Pancreas (tissue), 10 donors: ENCODE measurements around the gene SCD5. TPM values are rescaled to one million over a fixed set of nuclear protein-coding genes. Genes with fewer than 3 reads are reported as not detected.

Experiments
- ATAC-seq, 4 donors: fragments of 200-7000 bp; cut with Tn5 transposase; one replicate each; pipeline versions ENCODE4 v1.8.0 to v1.9.1; 2020; ENCODE audit warnings: mild to moderate bottlenecking in 4 of 4, moderate library complexity in 4 of 4
- DNase-seq, 6 donors: peaks; one replicate each; pipeline ENCODE4 v3.0.0-alpha.2; 2020
- FAIRE-seq: peaks from 2 replicates; lab custom pipeline; 2012; peaks lifted over from hg19 to GRCh38; lab: Jason Lieb, UNC
- H3K27ac ChIP-seq, 4 donors: fragments of 200-600 bp; sonication (generic); 1 replicate in 3 of 4; 2 replicates in 1 of 4; pipeline versions ENCODE4 v1.5.0 to v1.8.0; 2020
- H3K27me3 ChIP-seq, 4 donors: fragments of 200-600 bp; one replicate each; pipeline ENCODE4 v1.8.0; 2021
- H3K36me3 ChIP-seq, 3 donors: fragments of 200-600 bp; sonication (generic) in 1 of 3; one replicate each; pipeline versions ENCODE4 v1.5.0 to v1.8.0; 2020 to 2021
- H3K4me1 ChIP-seq, 3 donors: fragments of 200-600 bp; one replicate each; pipeline ENCODE4 v1.8.0; 2021
- H3K4me3 ChIP-seq, 4 donors: fragments of 200-600 bp; sonication (generic) in 2 of 4; one replicate each; pipeline versions ENCODE4 v1.5.0 to v1.8.0; 2020 to 2021
- H3K9me3 ChIP-seq, 4 donors: fragments of 200-600 bp; one replicate each; pipeline ENCODE4 v1.8.0; 2021
- WGBS, 2 donors: extraction: QIAGEN DNeasy Blood & Tissue Kit; methylation state at CpG; one replicate each; pipeline ENCODE4 v1.1.7; 2013; 5-methylcytosine and 5-hydroxymethylcytosine counted together
- intact Hi-C, 3 donors: fragments of 100-400 bp; cut with DNase I; formaldehyde crosslinking; loops; one replicate each; pipeline versions ENCODE4 v1.11.1 to v1.14.2; 2022
- polyA plus RNA-seq, 2 donors: library from polyadenylated mRNA; stranded (reverse); fragments of 200-250 nt; gene quantifications; one replicate each; pipeline ENCODE4 v1.2.3, GENCODE V29; 2013
- total RNA-seq, 6 donors: library from RNA; stranded (reverse); fragmentation: NEBNext Ultra II Directional in 4 of 6; extraction: Animal tissue kit (Norgen Biotek cat#: 25700) in 4 of 6; gene quantifications; one replicate each; pipeline versions ENCODE4 v1.2.1 to v1.2.4, GENCODE V29; 2021 to 2023
- TF ChIP-seq, protein P1 (sequence below), 4 donors: fragments of 200-600 bp; sonication (generic) in 3 of 4; IDR thresholded peaks; one replicate each; pipeline versions ENCODE4 v1.5.0 to v1.8.0; 2021; ENCODE audit warnings: antibody characterized with exemption in 4 of 4
- donor health status: healthy with polysubstance abuse.
- donor health status: DM: no; HTN: no; CAD: no; lungs with moderate emphysema.
- donor health status: DM: no; HTN: no; CAD: no.
- donor health status: control.
- donor health status: control.
- donor health status: Bipolar disorder and iron deficiency.
- donor health status: DM: yes; HTN: yes; CAD: no.
- donor health status: DM: no; HTN: no; CAD: no.
- donor health status: DM: no; HTN: no; CAD: no.
- donor health status: DM: yes; HTN: yes; CAD: no.

Gene SCD5
- total and polyA plus RNA-seq, 8 donors, result 19.1 to 58.3 (median 31.3) TPM

DNA sequence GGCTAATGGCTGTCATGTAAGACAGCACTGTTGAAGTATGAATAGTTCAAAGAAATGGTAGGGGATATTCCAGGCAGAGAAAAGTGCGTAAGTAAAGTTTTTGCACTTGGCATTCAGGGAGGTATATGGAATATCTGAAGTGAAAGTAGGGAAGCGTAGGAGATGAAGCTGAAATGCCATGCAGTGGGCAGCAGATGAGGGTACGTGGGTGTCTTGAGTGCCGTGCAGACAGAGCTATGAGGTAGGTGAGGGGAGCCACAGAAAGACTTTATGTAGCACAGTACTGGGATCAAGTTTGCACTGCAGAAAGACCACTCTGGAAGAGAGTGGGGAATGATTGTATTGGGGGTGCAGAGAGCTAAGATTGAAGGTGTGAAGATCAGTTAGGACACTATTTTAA lies 5.2 kb upstream of the SCD5 start:
- Histone ChIP-seq H3K27me3 (no peaks in the 10 kb centered on the region), H3K9me3 (no peaks in the 10 kb centered on the region), H3K27ac (no peak overlapping the region), H3K36me3 (no peaks in the 10 kb centered on the region), H3K4me1 (peaks cover 0 to 6% (median 0%) of the 10 kb centered on the region in 3 donors), H3K4me3 (no peak overlapping the region)
- WGBS, 2 donors, result 90 to 91% methylated on average over 4 of the region's 4 CpGs
- intact Hi-C loops, result no loop called here
- no peak for FAIRE-seq
- ATAC-seq, result no peak
- TF ChIP-seq, protein P1, sequence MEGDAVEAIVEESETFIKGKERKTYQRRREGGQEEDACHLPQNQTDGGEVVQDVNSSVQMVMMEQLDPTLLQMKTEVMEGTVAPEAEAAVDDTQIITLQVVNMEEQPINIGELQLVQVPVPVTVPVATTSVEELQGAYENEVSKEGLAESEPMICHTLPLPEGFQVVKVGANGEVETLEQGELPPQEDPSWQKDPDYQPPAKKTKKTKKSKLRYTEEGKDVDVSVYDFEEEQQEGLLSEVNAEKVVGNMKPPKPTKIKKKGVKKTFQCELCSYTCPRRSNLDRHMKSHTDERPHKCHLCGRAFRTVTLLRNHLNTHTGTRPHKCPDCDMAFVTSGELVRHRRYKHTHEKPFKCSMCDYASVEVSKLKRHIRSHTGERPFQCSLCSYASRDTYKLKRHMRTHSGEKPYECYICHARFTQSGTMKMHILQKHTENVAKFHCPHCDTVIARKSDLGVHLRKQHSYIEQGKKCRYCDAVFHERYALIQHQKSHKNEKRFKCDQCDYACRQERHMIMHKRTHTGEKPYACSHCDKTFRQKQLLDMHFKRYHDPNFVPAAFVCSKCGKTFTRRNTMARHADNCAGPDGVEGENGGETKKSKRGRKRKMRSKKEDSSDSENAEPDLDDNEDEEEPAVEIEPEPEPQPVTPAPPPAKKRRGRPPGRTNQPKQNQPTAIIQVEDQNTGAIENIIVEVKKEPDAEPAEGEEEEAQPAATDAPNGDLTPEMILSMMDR (IDR thresholded peaks at IDR 0.05), result no peak
- DNase-seq, result no peak

DNA sequence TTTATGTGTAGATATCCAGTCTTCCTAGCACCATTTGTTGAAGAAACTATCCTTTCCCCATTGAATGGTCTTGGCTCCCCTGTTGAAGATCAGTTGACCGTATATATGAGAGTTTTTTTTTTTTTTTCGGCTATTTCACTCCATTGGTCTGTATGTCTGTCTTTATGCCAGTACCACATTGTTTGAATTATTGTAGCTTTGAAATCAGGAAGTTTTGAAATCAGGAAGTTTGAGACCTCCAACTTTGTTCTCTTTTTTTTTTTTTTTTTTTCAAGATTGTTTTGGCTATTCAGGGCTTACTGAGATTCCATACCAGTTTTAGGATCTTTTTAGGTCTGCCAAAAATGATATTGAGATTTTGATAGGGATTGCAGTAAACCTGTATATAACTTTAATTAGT lies 4.3 kb upstream of the SCD5 start:
- FAIRE-seq (no peak), ATAC-seq (no peak), DNase-seq (no peak)
- no peaks in the 10 kb centered on the region for H3K27me3 ChIP-seq
- no peak overlapping the region for H3K27ac ChIP-seq
- no peaks in the 10 kb centered on the region for H3K36me3 ChIP-seq
- intact Hi-C loops, result no loop called here
- 71 to 75% methylated on average over 2 of the region's 2 CpGs for WGBS, 2 donors
- peaks cover 0 to 6% (median 0%) of the 10 kb centered on the region in 3 donors for H3K4me1 ChIP-seq
- TF ChIP-seq, protein P1 (IDR thresholded peaks at IDR 0.05), result no peak
- H3K9me3 ChIP-seq, result no peaks in the 10 kb centered on the region
- H3K4me3 ChIP-seq, result no peak overlapping the region

DNA sequence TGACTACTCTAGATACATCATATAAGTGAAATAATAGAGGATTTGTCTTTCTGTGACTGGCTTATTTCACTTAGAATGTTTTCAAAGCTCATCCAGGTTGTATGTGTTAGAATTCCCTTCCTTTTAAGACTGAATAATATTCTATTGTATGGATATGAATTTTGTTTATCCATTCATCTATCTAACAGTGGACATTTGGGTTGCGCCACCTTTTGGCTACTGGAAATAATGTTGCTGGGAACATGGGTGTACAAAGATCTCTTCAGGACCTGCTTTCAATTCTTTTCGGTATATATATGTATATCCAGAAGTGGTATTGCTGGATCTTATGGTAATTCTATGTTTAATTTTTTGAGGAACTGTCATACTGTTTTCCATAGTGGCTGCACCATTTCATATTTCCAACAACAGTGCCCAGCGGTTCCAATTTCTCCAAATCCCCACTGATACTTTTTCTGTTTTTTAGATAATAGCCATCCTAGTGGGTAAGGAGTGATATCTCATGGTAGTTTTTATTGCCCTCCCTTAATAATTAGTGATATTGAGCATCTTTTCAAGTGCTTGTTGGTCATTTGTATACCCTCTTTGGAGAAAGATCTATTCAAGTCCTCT lies 3.4 kb upstream of the SCD5 start:
- peak; percentile 32 for FAIRE-seq
- TF ChIP-seq, protein P1 (IDR thresholded peaks at IDR 0.05), result no peak
- no peaks in the 10 kb centered on the region for H3K36me3 ChIP-seq
- no peak overlapping the region for H3K27ac ChIP-seq
- H3K4me1 ChIP-seq, result peaks cover 0 to 6% (median 0%) of the 10 kb centered on the region in 3 donors
- WGBS, 2 donors, result 42 to 56% methylated on average over 3 of the region's 3 CpGs
- H3K9me3 ChIP-seq, result no peaks in the 10 kb centered on the region
- intact Hi-C loops, result no loop called here
- H3K4me3 ChIP-seq, result no peak overlapping the region
- no peak for DNase-seq
- ATAC-seq, result no peak
- no peaks in the 10 kb centered on the region for H3K27me3 ChIP-seq

DNA sequence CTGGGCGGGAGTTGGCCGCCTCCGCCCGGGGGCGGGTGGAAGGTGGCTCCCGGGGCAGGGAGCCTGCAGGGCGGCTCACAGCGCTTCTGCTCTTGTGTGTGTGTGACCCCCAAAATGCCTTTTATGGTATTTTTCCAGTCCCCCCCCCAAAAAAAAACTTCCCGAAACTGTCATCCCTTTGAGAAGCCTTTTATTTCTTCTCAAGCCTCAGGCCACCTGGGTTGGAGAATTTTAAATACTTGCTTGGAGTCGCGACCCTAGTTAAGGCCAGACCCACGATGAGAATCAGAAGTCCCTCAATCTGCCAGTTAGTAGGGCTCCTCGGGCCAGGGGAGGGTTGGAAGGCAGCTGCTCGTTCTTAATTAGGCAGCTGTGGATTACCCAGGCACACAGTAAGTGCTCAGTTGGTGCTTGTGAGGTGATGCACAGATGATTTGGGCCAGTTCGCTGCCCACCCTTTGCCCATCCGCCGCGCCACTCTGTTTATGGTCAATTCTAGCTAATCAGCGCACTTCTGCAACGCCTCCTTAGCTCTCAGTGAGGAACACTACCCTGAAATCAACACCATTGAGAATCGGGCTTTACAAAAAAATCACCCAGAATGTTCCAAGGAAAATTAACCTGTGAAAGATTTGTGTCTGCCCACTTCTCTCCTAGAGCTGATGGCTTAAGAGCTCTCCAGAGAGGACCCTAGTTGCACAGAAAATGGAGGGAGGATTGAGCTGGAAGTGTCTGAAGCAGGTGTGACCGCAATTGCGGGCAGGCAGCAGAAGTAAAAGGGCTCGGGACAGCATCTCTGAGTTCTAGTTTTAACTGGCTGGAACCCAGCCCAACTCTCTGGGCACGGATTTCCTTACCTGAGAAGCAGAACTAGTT lies 648 bp upstream of the SCD5 start:
- ATAC-seq (peak; percentile 14 to 31 (median 17)), FAIRE-seq (no peak), DNase-seq (no peak)
- Histone ChIP-seq H3K27me3 (no peaks in the 10 kb centered on the region), H3K4me1 (peaks cover 0 to 6% (median 0%) of the 10 kb centered on the region in 3 donors), H3K36me3 (no peaks in the 10 kb centered on the region), H3K27ac (peak overlapping the region; percentile 38 to 74 (median 52)), H3K4me3 (peak overlapping the region; percentile 66 to 83 (median 74)), H3K9me3 (no peaks in the 10 kb centered on the region)
- intact Hi-C loops, result no loop called here
- WGBS, 2 donors, result 6 to 9% methylated on average over 25 of the region's 25 CpGs
- TF ChIP-seq, protein P1 (IDR thresholded peaks at IDR 0.05), result no peak
